GM12892 (cell line): ENCODE measurements around the gene SNX30.

Experiments
- POLR2A ChIP-seq: IDR thresholded peaks from 2 replicates; pipeline ENCODE4 v1.6.1; 2011; ENCODE audit warnings: low read depth, low read length, control low read depth
- TAF1 ChIP-seq: IDR thresholded peaks from 2 replicates; pipeline ENCODE4 v1.6.1; 2011; ENCODE audit warnings: low read depth, mild to moderate bottlenecking, control low read depth, low read length, borderline replicate concordance

DNA sequence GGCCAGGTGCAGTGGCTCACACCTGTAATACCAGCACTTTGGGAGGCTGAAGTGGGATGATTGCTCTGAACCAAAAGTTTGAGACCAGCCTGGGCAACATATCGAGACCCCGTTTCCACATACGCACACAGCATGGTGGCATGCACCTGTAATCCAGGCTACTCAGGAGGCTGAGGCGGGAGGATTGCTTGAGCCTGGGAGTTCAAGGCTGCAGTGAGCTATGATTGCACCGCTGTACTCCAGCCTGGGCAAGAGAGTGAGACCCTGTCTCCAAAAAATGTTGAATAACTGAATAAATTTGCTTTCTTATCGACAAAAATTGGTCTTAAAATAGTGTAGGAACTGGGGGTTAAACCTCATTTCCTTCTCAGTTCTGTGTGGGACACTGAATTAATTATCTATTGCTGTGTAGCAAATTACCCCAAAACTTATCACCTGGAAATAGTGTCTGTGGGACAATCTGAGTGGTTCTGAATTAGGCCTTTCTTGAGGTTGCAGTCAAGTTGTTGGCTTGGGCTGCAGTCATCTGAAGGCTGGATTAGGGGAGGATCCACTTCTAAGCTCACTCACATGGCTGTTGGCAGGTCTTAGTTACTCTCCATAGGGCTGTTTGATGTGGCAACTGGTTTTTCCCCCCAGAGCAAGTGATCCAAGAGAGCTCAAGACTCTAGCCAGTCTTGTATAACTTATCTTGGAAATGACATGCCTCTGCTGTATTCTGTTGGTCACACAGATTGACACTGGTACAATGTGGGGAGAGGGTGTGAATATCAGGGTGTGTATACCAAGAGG, 2.0 kb downstream of the SNX30 start:
- TF ChIP-seq POLR2A (no peak), TAF1 (no peak)
